WI38 (cell line): Measurements from ENCODE around the gene PTPRG.

Source experiments
- H3K4me3 ChIP-seq: 2 replicates; pipeline ENCODE4 v1.5.1; 2011; ENCODE audit warnings: low read depth, mild to moderate bottlenecking, control low read depth, low read length
- CTCF ChIP-seq: IDR thresholded peaks from 2 replicates; pipeline ENCODE4 v1.5.1; 2012; ENCODE audit warnings: low read depth, mild to moderate bottlenecking, control low read depth, low read length

Gene PTPRG

DNA sequence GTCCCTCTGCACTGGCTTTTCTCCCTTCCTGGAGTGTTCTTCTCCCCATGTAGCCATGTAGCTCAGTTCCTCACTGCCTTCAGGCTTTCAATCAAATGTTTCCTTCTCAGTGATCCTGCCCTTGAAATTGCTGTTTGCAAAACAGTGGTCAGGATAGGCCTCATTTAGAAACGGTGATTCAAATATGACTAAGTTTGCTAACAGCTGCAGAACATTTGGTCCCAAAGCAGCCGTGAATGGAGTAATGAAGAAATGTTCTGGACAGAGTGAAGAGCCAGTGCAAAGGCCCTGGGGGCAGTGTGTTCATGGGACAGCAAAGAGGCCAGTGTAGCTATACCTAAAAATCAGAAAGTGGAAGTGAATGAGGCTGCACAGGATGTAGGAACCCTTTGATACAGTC is 588.6 kb downstream of the PTPRG start:
- TF ChIP-seq CTCF, result no peak
- H3K4me3 ChIP-seq, result no peak overlapping the region

GRCh38 chr3:62151591-62151990 is 590.2 kb downstream of the PTPRG start:
- no peak for TF ChIP-seq CTCF
- H3K4me3 ChIP-seq, result no peak overlapping the region

GRCh38 chr3:62153231-62153630 is 591.9 kb downstream of the PTPRG start:
- TF ChIP-seq CTCF, result no peak
- no peak overlapping the region for H3K4me3 ChIP-seq

GRCh38 chr3:62154457-62155148 is 593.2 kb downstream of the PTPRG start:
- no peak overlapping the region for H3K4me3 ChIP-seq
- no peak for TF ChIP-seq CTCF

DNA sequence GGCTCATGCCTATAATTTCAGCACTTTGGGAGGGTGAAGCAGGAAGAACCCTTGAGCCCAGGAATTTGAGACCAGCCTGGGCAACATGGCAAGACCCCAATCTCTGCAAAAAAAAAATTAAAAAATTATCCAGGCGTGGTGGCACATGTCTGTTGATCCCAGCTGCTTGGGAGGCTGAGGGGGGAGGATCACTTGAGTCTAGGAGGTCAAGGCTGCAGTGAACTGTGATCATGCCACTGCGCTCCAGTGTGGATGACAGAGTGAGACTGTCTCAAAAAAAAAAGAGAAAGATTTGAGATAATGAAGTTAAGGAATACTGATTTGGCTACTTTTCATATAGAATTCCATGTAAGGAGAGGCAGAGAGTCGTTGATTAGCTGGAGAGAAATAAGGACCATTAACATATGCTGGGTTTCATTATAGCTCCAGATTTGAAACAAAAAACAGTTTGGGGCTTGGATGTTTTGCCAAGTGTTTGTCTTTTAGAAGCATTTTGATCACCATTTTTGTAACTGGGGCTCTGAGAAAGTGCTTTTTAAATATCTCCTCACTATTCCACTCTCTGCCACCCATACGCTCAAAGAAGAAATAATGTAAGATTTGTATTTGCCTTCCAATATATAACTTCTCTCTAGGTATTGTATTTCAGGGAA is 597.8 kb downstream of the PTPRG start:
- no peak overlapping the region for H3K4me3 ChIP-seq
- no peak for TF ChIP-seq CTCF

- TF ChIP-seq CTCF, result no peak
- H3K4me3 ChIP-seq, result no peak overlapping the region
Measured at GRCh38 chr3:62159709-62160092, 598.3 kb downstream of the PTPRG start.

DNA sequence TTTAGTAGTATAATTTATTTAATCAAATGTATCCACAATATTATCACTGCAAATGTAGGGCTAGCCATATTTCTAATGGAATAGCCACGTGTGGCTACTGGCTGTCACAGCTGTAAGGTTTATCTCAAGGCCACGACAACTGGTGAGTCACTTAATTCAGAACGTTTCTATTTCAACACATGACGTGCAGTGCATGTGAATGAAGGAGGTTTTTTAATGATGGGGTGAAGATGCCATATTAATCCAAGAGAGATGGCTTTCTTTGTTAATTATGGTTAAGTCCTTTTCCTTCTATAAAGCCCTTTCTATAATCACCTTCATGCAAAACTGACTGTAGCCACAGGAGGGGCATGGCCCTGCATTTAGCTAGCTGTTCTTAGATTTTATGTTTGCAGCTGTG is 600.0 kb downstream of the PTPRG start:
- TF ChIP-seq CTCF, result no peak
- H3K4me3 ChIP-seq, result no peak overlapping the region
